Measurements from ENCODE around the gene ZNF169.
"Not testable (repeated sequence)": the region's sequence is repeated elsewhere in the genome, so short reads cannot be mapped to it uniquely, and the experiment has no call there.

ZNF169 gene

DNA sequence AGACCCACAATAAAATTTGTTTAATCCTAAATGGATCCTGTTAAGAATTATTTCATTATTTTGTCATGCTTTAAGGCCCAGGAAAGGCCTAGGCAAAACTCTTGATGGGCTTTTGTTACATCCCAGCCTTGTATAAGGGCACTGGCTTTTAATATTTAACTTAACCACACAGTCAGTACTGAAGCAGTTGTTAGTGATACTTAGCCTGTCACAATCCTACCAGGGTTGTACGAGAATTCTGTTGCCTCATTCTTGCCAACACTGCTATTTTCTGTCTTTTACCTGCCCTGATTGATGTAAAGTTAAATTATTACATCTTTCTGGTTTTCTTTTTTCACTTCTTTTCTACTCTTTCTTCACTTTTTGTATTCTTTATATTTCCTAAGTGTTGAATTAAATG lies 10.9 kb downstream of the ZNF169 start:
- TF ChIP-seq, protein P1, sequence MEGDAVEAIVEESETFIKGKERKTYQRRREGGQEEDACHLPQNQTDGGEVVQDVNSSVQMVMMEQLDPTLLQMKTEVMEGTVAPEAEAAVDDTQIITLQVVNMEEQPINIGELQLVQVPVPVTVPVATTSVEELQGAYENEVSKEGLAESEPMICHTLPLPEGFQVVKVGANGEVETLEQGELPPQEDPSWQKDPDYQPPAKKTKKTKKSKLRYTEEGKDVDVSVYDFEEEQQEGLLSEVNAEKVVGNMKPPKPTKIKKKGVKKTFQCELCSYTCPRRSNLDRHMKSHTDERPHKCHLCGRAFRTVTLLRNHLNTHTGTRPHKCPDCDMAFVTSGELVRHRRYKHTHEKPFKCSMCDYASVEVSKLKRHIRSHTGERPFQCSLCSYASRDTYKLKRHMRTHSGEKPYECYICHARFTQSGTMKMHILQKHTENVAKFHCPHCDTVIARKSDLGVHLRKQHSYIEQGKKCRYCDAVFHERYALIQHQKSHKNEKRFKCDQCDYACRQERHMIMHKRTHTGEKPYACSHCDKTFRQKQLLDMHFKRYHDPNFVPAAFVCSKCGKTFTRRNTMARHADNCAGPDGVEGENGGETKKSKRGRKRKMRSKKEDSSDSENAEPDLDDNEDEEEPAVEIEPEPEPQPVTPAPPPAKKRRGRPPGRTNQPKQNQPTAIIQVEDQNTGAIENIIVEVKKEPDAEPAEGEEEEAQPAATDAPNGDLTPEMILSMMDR (IDR thresholded peaks at IDR 0.05; ENCODE audit: borderline replicate concordance, insufficient read depth, low read depth, low read length), result no peak
- H3K4me3 ChIP-seq (ENCODE audit: low read depth, low read length), result no peak overlapping the region

DNA sequence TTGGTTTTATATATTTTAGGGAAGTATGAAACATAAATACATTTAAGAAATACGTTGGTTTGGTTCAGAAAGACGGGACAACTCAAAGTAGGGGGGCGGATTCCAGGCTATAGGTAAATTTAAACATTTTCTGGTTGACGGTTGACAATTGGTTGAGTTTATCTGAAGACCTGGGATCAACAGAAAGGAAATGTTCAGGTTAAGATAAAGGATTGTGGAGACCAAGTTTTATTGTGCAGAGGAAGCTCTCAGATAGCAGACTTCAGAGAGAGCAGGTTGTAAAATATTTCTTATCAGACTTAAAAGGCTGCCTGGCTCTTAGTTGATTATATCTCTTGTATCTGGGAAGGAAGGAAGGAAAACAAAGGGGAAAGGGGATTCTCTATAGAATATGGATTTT lies 17.9 kb downstream of the ZNF169 start:
- H3K4me3 ChIP-seq (ENCODE audit: low read depth, low read length), result not testable (repeated sequence)

DNA sequence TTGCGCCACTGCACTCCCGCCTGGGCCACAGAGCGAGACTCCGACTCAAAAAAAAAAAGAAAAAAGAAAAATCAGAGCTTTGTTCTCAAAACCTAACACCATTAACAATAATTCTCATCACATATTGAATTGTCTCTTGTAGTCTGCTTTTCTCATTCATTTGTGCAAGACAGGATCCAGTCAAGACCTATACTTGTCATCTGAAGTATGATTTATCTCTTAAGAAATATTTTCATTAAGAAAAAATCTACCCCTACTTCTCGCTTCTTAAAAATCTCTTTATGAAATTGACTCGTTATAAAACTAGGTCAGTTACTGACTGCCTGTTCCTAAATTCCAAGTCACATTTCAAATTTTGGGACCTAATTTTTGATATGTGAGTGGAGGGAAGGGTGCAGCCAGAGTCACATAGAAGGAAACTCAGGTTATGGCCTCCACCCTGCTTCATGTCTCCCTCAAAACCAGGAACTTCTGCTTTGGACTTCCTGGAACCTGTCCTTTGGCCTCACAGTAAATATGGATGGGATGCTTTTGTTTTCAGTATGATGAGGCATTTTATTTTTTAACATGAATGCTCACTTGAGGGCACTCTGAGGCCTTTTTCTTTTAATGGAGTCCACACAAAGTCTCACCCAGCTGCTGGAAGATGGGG lies 18.9 kb downstream of the ZNF169 start:
- H3K4me3 ChIP-seq (ENCODE audit: low read depth, low read length), result no peak overlapping the region
- TF ChIP-seq, protein P1 (IDR thresholded peaks at IDR 0.05; ENCODE audit: borderline replicate concordance, insufficient read depth, low read depth, low read length), result no peak

DNA sequence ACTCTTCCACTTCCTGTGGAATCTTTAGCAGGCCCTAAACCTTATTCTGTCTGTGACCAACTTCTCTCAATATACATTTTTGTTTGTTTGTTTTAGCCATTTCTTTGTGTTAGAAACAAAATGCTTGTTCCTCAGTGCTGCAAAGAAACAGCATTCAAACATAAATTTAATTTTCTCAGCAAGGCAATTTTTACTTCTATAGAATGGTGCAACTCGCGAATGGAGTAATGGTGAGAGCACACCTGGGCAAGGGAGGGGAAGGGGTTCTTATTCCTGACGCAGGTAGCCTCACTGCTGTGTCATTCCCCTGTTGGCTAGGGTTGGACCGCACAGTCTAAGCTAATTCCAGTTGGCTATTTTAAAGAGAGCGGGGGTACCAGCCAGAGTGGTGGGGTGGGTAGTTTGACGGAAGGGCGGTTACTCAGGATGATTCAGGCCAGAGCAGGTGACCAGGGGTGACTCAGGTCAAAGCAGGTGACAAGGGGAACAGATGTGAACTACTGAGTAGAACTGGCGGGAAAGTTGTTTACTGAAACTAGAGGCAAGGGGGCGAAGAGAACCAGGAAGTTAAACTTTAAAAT lies 21.4 kb downstream of the ZNF169 start:
- TF ChIP-seq, protein P1 (IDR thresholded peaks at IDR 0.05; ENCODE audit: borderline replicate concordance, insufficient read depth, low read depth, low read length), result no peak
- H3K4me3 ChIP-seq (ENCODE audit: low read depth, low read length), result no peak overlapping the region

DNA sequence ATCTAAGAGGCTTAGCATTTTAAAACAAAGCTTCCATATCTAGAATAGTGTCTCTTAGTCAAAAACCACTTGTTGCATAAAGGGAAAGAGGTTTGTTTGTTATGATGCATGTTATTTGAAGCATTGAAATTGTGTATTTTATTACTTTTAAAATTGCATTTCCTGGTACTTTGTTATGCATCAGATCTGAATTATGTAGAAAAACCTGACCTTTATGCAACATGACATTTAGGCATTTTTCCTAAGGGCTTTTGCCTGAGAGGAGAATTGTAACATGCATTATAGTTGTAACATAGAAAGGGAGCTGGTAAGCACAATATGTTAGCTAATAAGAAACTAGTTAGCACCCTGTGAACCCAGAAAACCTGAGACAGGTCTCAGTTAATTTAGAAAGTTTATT lies 22.0 kb downstream of the ZNF169 start:
- no peak overlapping the region for H3K4me3 ChIP-seq (ENCODE audit: low read depth, low read length)
- TF ChIP-seq, protein P1 (IDR thresholded peaks at IDR 0.05; ENCODE audit: borderline replicate concordance, insufficient read depth, low read depth, low read length), result no peak

DNA sequence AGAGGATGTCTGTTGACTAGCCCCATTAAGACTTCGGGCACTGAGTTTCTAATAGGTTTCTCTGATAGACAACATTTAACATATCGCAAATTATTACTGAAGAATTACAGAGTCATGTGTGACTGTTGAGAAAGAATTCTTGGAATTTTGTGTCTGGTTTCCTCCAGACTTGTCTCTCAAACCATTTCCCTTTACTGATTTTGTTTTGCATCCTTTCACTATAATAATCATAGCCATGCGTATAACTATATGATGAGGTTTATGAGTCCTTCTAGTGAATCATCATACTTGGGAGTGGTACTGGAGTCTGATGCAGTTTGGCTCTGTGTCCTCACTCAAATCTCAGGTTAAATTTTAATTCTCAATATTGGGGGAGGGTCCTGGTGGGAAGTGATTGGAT lies 27.0 kb downstream of the ZNF169 start:
- TF ChIP-seq, protein P1 (IDR thresholded peaks at IDR 0.05; ENCODE audit: borderline replicate concordance, insufficient read depth, low read depth, low read length), result no peak
- H3K4me3 ChIP-seq (ENCODE audit: low read depth, low read length), result no peak overlapping the region

DNA sequence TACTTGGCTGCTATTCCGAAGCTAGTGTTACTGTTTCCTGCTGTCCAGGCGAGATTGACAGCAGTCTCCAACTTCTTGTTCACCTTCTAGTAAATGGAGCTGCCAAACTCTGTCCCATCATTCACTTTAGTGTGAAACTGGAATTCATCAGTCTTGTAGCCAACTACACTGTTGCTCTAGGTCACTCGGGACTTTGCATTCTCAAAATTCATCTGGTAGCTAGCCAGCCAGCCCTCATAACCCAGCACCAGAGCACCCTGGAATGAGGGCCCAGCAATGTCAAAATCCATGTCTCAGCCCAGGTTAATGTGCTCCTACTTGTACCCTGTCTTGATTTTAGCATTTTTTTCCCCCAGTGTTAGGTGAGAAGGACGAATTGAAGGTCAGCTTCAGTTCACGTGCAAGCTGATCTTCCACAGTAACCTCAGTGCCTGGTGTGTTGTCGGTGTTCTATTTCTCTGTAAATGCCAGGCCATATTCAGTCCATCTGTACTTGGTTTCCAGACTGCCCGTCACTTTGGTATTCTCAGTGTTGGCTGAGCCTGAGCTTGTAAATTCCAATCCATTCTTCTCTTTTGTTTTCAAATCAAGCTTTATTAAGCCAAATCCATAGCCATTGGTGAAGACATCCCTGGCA lies 28.9 kb downstream of the ZNF169 start:
- TF ChIP-seq, protein P1 (IDR thresholded peaks at IDR 0.05; ENCODE audit: borderline replicate concordance, insufficient read depth, low read depth, low read length), result no peak
- no peak overlapping the region for H3K4me3 ChIP-seq (ENCODE audit: low read depth, low read length)
